ENCODE data around the gene HEATR5A. TPM values are rescaled to one million over a fixed set of nuclear protein-coding genes. Genes with fewer than 3 reads are reported as not detected.
A peak's percentile ranks its signal among the peaks of the same experiment; 100 is the strongest.

The HEATR5A gene
- total and polyA plus RNA-seq, 2 of the 13 experiments (the other 11 are each of a cell fraction or from before 2014, with no cell fraction given), result 36.4 to 105 TPM

GRCh38 chr14:31419967-31420318 lies 407 bp downstream of the HEATR5A start (continued):
- TF ChIP-seq SRSF1 (optimal IDR thresholded peaks at IDR 0.05; ENCODE audit: low read depth, low read length), result no peak
- 0 out of 2 replicates have a peak, but pooled peaks have one; percentile 51 for TF ChIP-seq TBP (CRISPR knock-in tag; IDR thresholded peaks at IDR 0.05)
- TF ChIP-seq, protein P1, sequence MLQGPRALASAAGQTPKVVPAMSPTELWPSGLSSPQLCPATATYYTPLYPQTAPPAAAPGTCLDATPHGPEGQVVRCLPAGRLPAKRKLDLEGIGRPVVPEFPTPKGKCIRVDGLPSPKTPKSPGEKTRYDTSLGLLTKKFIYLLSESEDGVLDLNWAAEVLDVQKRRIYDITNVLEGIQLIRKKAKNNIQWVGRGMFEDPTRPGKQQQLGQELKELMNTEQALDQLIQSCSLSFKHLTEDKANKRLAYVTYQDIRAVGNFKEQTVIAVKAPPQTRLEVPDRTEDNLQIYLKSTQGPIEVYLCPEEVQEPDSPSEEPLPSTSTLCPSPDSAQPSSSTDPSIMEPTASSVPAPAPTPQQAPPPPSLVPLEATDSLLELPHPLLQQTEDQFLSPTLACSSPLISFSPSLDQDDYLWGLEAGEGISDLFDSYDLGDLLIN (CRISPR knock-in tag; IDR thresholded peaks at IDR 0.05; ENCODE audit: borderline replicate concordance), result no peak
- peak; percentile 44; the same call in 1 of the 2 replicates for TF ChIP-seq ONECUT2 (CRISPR knock-in tag; IDR thresholded peaks at IDR 0.05)
- TF ChIP-seq ZNF331 (CRISPR knock-in tag; IDR thresholded peaks at IDR 0.05), result peak; percentile 17; the same call in 1 of the 2 replicates
- no peak for TF ChIP-seq TOE1 (CRISPR knock-in tag; IDR thresholded peaks at IDR 0.05)
- TF ChIP-seq AGO2 (optimal IDR thresholded peaks at IDR 0.05; ENCODE audit: low read depth, low read length), result no peak
- TF ChIP-seq TCF12 (IDR thresholded peaks at IDR 0.05), result no peak
- peak; percentile 80; the same call in 1 of the 2 replicates for TF ChIP-seq TCF12 (CRISPR knock-in tag; IDR thresholded peaks at IDR 0.05)
- TF ChIP-seq GABPA (IDR thresholded peaks at IDR 0.05; ENCODE audit: low read depth, low read length), result no peak
- TF ChIP-seq GABPA (CRISPR knock-in tag; IDR thresholded peaks at IDR 0.05; ENCODE audit: low read depth), result no peak
- TF ChIP-seq ZNF180 (CRISPR knock-in tag; IDR thresholded peaks at IDR 0.05; ENCODE audit: borderline replicate concordance, low read depth), result no peak
- TF ChIP-seq ZNF224 (CRISPR knock-in tag; IDR thresholded peaks at IDR 0.05), result peak; percentile 98
- TF ChIP-seq, protein P2, sequence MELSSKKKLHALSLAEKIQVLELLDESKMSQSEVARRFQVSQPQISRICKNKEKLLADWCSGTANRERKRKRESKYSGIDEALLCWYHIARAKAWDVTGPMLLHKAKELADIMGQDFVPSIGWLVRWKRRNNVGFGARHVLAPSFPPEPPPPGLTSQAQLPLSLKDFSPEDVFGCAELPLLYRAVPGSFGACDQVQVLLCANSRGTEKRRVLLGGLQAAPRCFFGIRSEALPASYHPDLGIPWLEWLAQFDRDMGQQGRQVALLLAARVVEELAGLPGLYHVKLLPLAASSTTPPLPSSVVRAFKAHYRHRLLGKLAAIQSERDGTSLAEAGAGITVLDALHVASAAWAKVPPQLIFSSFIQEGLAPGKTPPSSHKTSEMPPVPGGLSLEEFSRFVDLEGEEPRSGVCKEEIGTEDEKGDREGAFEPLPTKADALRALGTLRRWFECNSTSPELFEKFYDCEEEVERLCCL (CRISPR knock-in tag; IDR thresholded peaks at IDR 0.05; ENCODE audit: borderline replicate concordance), result peak; percentile 18
- peak; percentile 69; the same call in 1 of the 2 replicates for TF ChIP-seq SIN3A (IDR thresholded peaks at IDR 0.05; ENCODE audit: borderline replicate concordance, low read depth, low read length)
- no peak for TF ChIP-seq ZNF496 (CRISPR knock-in tag; IDR thresholded peaks at IDR 0.05; ENCODE audit: insufficient replicate concordance)
- no peak for TF ChIP-seq ZNF256 (CRISPR knock-in tag; conservative IDR thresholded peaks at IDR 0.05)
- no peak for TF ChIP-seq ZSCAN29 (CRISPR knock-in tag; conservative IDR thresholded peaks at IDR 0.05)
- no peak for TF ChIP-seq ZBTB7A (CRISPR knock-in tag; IDR thresholded peaks at IDR 0.05)
- TF ChIP-seq RXRB (CRISPR knock-in tag; IDR thresholded peaks at IDR 0.05; ENCODE audit: borderline replicate concordance), result peak; percentile 33; the same call in 1 of the 2 replicates
- peak; percentile 79; the same call in 1 of the 2 replicates for TF ChIP-seq ZNF317 (CRISPR knock-in tag; IDR thresholded peaks at IDR 0.05)
- TF ChIP-seq ZNF354B (CRISPR knock-in tag; IDR thresholded peaks at IDR 0.05), result no peak
- peak; percentile 68 for TF ChIP-seq YY1 (IDR thresholded peaks at IDR 0.05; ENCODE audit: insufficient read depth, insufficient replicate concordance, low read depth, low read length)
- no peak for TF ChIP-seq CBX1 (IDR thresholded peaks at IDR 0.05; ENCODE audit: low read depth)
- no peak for TF ChIP-seq SKI (IDR thresholded peaks at IDR 0.05; ENCODE audit: partially characterized antibody)
- no peak for TF ChIP-seq CBX2 (IDR thresholded peaks at IDR 0.05; ENCODE audit: low read depth, low read length)
- TF ChIP-seq CBX2 (CRISPR knock-in tag; IDR thresholded peaks at IDR 0.05; ENCODE audit: low read depth), result 0 out of 2 replicates have a peak, but pooled peaks have one; percentile 21
- TF ChIP-seq ZNF777 (CRISPR knock-in tag; IDR thresholded peaks at IDR 0.05), result no peak
- TF ChIP-seq PAX8 (CRISPR knock-in tag; IDR thresholded peaks at IDR 0.05; ENCODE audit: borderline replicate concordance), result no peak
- TF ChIP-seq ZMYM3 (CRISPR knock-in tag; IDR thresholded peaks at IDR 0.05), result no peak
- TF ChIP-seq MXD4 (CRISPR knock-in tag; IDR thresholded peaks at IDR 0.05), result no peak
- peak; percentile 85 to 95 for TF ChIP-seq NR2F1 (CRISPR knock-in tag; IDR thresholded peaks at IDR 0.05)
- no peak for TF ChIP-seq MYNN (CRISPR knock-in tag; IDR thresholded peaks at IDR 0.05; ENCODE audit: low read depth)
